Measurements from ENCODE around the gene ENDOU.
A peak's percentile ranks its signal among the peaks of the same experiment; 100 is the strongest.

Gene ENDOU

GRCh38 chr12:47750916-47751470, 25.7 kb upstream of the ENDOU start:
- Histone ChIP-seq H3K9ac (ENCODE audit: low read depth, low read length, poor library complexity) (no peak overlapping the region), H3K23ac (ENCODE audit: low read depth, low read length, poor library complexity) (no peak overlapping the region), H3K4ac (ENCODE audit: low read length) (no peak overlapping the region), H3K4me1 (ENCODE audit: control insufficient read depth in 2 of 2, insufficient read depth in 1 of 2, low read depth in 1 of 2, low read length in 2 of 2) (peaks cover 0 to under 1% of the 10 kb centered on the region in 2 donors), H3K9me3 (replicated peaks in 1 of 2; ENCODE audit: control insufficient read depth in 2 of 2, insufficient read depth in 1 of 2, low read depth in 1 of 2, low read length in 2 of 2) (no peaks in the 10 kb centered on the region), H3K27me3 (ENCODE audit: control insufficient read depth in 3 of 3, insufficient read depth in 3 of 3, low read depth in 1 of 3, low read length in 3 of 3) (no peaks in the 10 kb centered on the region), H3K4me2 (ENCODE audit: insufficient read depth, low read length, poor library complexity, severe bottlenecking) (no peak overlapping the region), H2BK15ac (ENCODE audit: low read length) (peak overlapping the region; percentile 42), H2BK12ac (ENCODE audit: low read length) (no peak overlapping the region), H3K36me3 (replicated peaks in 1 of 2; ENCODE audit: control insufficient read depth in 2 of 2, insufficient read depth in 2 of 2, low read length in 2 of 2) (no peaks in the 10 kb centered on the region), H4K8ac (ENCODE audit: low read depth, low read length) (no peak overlapping the region), H4K91ac (ENCODE audit: low read depth, low read length, poor library complexity) (no peak overlapping the region), H3K27ac (replicated peaks; ENCODE audit: low read length) (no peak overlapping the region), H3K14ac (ENCODE audit: low read length) (no peak overlapping the region), H2BK120ac (ENCODE audit: low read depth, low read length) (no peak overlapping the region), H2AK5ac (ENCODE audit: low read depth, low read length) (peak overlapping the region; percentile 67), H3K4me3 (ENCODE audit: low read length in 2 of 2) (no peak overlapping the region), H3K79me1 (ENCODE audit: low read depth, low read length) (no peaks in the 10 kb centered on the region), H2AFZ (ENCODE audit: low read length) (no peak overlapping the region), H2BK5ac (ENCODE audit: low read length) (no peak overlapping the region), H3K18ac (ENCODE audit: low read length) (peak overlapping the region; percentile 39)
- WGBS, 2 donors (ENCODE audit: extremely low coverage in 2 of 2, insufficient read length in 2 of 2, insufficient replicate concordance in 1 of 2) = no CpG with 5 or more reads among the region's 19 CpGs
- DNase-seq (ENCODE audit: low spot score) = no peak

- H2BK12ac ChIP-seq (ENCODE audit: low read length) = peak overlapping the region; percentile 36
- H2BK15ac ChIP-seq (ENCODE audit: low read length) = peak overlapping the region; percentile 24
- H2AFZ ChIP-seq (ENCODE audit: low read length) = no peak overlapping the region
- H3K9me3 ChIP-seq (replicated peaks in 1 of 2; ENCODE audit: control insufficient read depth in 2 of 2, insufficient read depth in 1 of 2, low read depth in 1 of 2, low read length in 2 of 2) = no peaks in the 10 kb centered on the region
- H3K23ac ChIP-seq (ENCODE audit: low read depth, low read length, poor library complexity) = peak overlapping the region; percentile 86
- H3K27ac ChIP-seq (replicated peaks; ENCODE audit: low read length) = no peak overlapping the region
- no peak overlapping the region for H3K4me2 ChIP-seq (ENCODE audit: insufficient read depth, low read length, poor library complexity, severe bottlenecking)
- H2BK120ac ChIP-seq (ENCODE audit: low read depth, low read length) = no peak overlapping the region
- DNase-seq (ENCODE audit: low spot score) = no peak
- H4K8ac ChIP-seq (ENCODE audit: low read depth, low read length) = no peak overlapping the region
- no peaks in the 10 kb centered on the region for H3K27me3 ChIP-seq (ENCODE audit: control insufficient read depth in 3 of 3, insufficient read depth in 3 of 3, low read depth in 1 of 3, low read length in 3 of 3)
- no peak overlapping the region for H3K14ac ChIP-seq (ENCODE audit: low read length)
- no CpG with 5 or more reads among the region's 10 CpGs for WGBS, 2 donors (ENCODE audit: extremely low coverage in 2 of 2, insufficient read length in 2 of 2, insufficient replicate concordance in 1 of 2)
- no peaks in the 10 kb centered on the region for H3K36me3 ChIP-seq (replicated peaks in 1 of 2; ENCODE audit: control insufficient read depth in 2 of 2, insufficient read depth in 2 of 2, low read length in 2 of 2)
- H4K91ac ChIP-seq (ENCODE audit: low read depth, low read length, poor library complexity) = no peak overlapping the region
- peaks cover 0 to 4% of the 10 kb centered on the region in 2 donors for H3K4me1 ChIP-seq (ENCODE audit: control insufficient read depth in 2 of 2, insufficient read depth in 1 of 2, low read depth in 1 of 2, low read length in 2 of 2)
- H3K9ac ChIP-seq (ENCODE audit: low read depth, low read length, poor library complexity) = peak overlapping the region; percentile 60
- H3K4me3 ChIP-seq (ENCODE audit: low read length in 2 of 2) = no peak overlapping the region
- H3K4ac ChIP-seq (ENCODE audit: low read length) = no peak overlapping the region
- peak overlapping the region; percentile 69 for H3K18ac ChIP-seq (ENCODE audit: low read length)
- no peak overlapping the region for H2BK5ac ChIP-seq (ENCODE audit: low read length)
- no peak overlapping the region for H2AK5ac ChIP-seq (ENCODE audit: low read depth, low read length)
- no peaks in the 10 kb centered on the region for H3K79me1 ChIP-seq (ENCODE audit: low read depth, low read length)
Observed at GRCh38 chr12:47750229-47750798, 25.0 kb upstream of the ENDOU start.

- no peak overlapping the region for H4K91ac ChIP-seq (ENCODE audit: low read depth, low read length, poor library complexity)
- H2BK12ac ChIP-seq (ENCODE audit: low read length) = no peak overlapping the region
- no peak overlapping the region for H4K8ac ChIP-seq (ENCODE audit: low read depth, low read length)
- no peak for DNase-seq (ENCODE audit: low spot score)
- H3K4me3 ChIP-seq (ENCODE audit: low read length in 2 of 2) = no peak overlapping the region
- no peak overlapping the region for H2BK15ac ChIP-seq (ENCODE audit: low read length)
- no peak overlapping the region for H2BK120ac ChIP-seq (ENCODE audit: low read depth, low read length)
- no peak overlapping the region for H3K14ac ChIP-seq (ENCODE audit: low read length)
- WGBS, 2 donors (ENCODE audit: extremely low coverage in 2 of 2, insufficient read length in 2 of 2, insufficient replicate concordance in 1 of 2) = no CpG with 5 or more reads among the region's 3 CpGs
- H3K4me2 ChIP-seq (ENCODE audit: insufficient read depth, low read length, poor library complexity, severe bottlenecking) = no peak overlapping the region
- no peaks in the 10 kb centered on the region for H3K79me1 ChIP-seq (ENCODE audit: low read depth, low read length)
- peaks cover 0 to 13% of the 10 kb centered on the region in 2 donors for H3K4me1 ChIP-seq (ENCODE audit: control insufficient read depth in 2 of 2, insufficient read depth in 1 of 2, low read depth in 1 of 2, low read length in 2 of 2)
- H3K9me3 ChIP-seq (replicated peaks in 1 of 2; ENCODE audit: control insufficient read depth in 2 of 2, insufficient read depth in 1 of 2, low read depth in 1 of 2, low read length in 2 of 2) = no peaks in the 10 kb centered on the region
- no peak overlapping the region for H3K27ac ChIP-seq (replicated peaks; ENCODE audit: low read length)
- H2AK5ac ChIP-seq (ENCODE audit: low read depth, low read length) = peak overlapping the region; percentile 30
- H3K9ac ChIP-seq (ENCODE audit: low read depth, low read length, poor library complexity) = peak overlapping the region; percentile 9
- H3K27me3 ChIP-seq (ENCODE audit: control insufficient read depth in 3 of 3, insufficient read depth in 3 of 3, low read depth in 1 of 3, low read length in 3 of 3) = no peaks in the 10 kb centered on the region
- no peak overlapping the region for H3K4ac ChIP-seq (ENCODE audit: low read length)
- H3K23ac ChIP-seq (ENCODE audit: low read depth, low read length, poor library complexity) = peak overlapping the region; percentile 17
- no peaks in the 10 kb centered on the region for H3K36me3 ChIP-seq (replicated peaks in 1 of 2; ENCODE audit: control insufficient read depth in 2 of 2, insufficient read depth in 2 of 2, low read length in 2 of 2)
- H2AFZ ChIP-seq (ENCODE audit: low read length) = no peak overlapping the region
- H3K18ac ChIP-seq (ENCODE audit: low read length) = peak overlapping the region; percentile 11
- H2BK5ac ChIP-seq (ENCODE audit: low read length) = no peak overlapping the region
Observed at GRCh38 chr12:47748899-47749298, 23.6 kb upstream of the ENDOU start.

- no peak overlapping the region for H2BK120ac ChIP-seq (ENCODE audit: low read depth, low read length)
- no peak overlapping the region for H3K14ac ChIP-seq (ENCODE audit: low read length)
- no peak overlapping the region for H3K9ac ChIP-seq (ENCODE audit: low read depth, low read length, poor library complexity)
- no peak overlapping the region for H3K4me2 ChIP-seq (ENCODE audit: insufficient read depth, low read length, poor library complexity, severe bottlenecking)
- no peak overlapping the region for H3K27ac ChIP-seq (replicated peaks; ENCODE audit: low read length)
- peak overlapping the region; percentile 8 for H2AK5ac ChIP-seq (ENCODE audit: low read depth, low read length)
- no peak for DNase-seq (ENCODE audit: low spot score)
- H4K91ac ChIP-seq (ENCODE audit: low read depth, low read length, poor library complexity) = no peak overlapping the region
- H3K4me1 ChIP-seq (ENCODE audit: control insufficient read depth in 2 of 2, insufficient read depth in 1 of 2, low read depth in 1 of 2, low read length in 2 of 2) = peaks cover 0 to 13% of the 10 kb centered on the region in 2 donors
- no peak overlapping the region for H2AFZ ChIP-seq (ENCODE audit: low read length)
- no peaks in the 10 kb centered on the region for H3K79me1 ChIP-seq (ENCODE audit: low read depth, low read length)
- peak overlapping the region; percentile 11 for H3K18ac ChIP-seq (ENCODE audit: low read length)
- no peak overlapping the region for H3K4me3 ChIP-seq (ENCODE audit: low read length in 2 of 2)
- peak overlapping the region; percentile 17 for H3K23ac ChIP-seq (ENCODE audit: low read depth, low read length, poor library complexity)
- no peak overlapping the region for H2BK5ac ChIP-seq (ENCODE audit: low read length)
- H3K9me3 ChIP-seq (replicated peaks in 1 of 2; ENCODE audit: control insufficient read depth in 2 of 2, insufficient read depth in 1 of 2, low read depth in 1 of 2, low read length in 2 of 2) = no peaks in the 10 kb centered on the region
- H3K36me3 ChIP-seq (replicated peaks in 1 of 2; ENCODE audit: control insufficient read depth in 2 of 2, insufficient read depth in 2 of 2, low read length in 2 of 2) = no peaks in the 10 kb centered on the region
- no peaks in the 10 kb centered on the region for H3K27me3 ChIP-seq (ENCODE audit: control insufficient read depth in 3 of 3, insufficient read depth in 3 of 3, low read depth in 1 of 3, low read length in 3 of 3)
- no peak overlapping the region for H3K4ac ChIP-seq (ENCODE audit: low read length)
- H2BK15ac ChIP-seq (ENCODE audit: low read length) = no peak overlapping the region
- H4K8ac ChIP-seq (ENCODE audit: low read depth, low read length) = no peak overlapping the region
- no peak overlapping the region for H2BK12ac ChIP-seq (ENCODE audit: low read length)
- WGBS, 2 donors (ENCODE audit: extremely low coverage in 2 of 2, insufficient read length in 2 of 2, insufficient replicate concordance in 1 of 2) = no CpG with 5 or more reads among the region's 1 CpG
Observed at GRCh38 chr12:47748507-47748828, 23.2 kb upstream of the ENDOU start.
